GM19452 (cell line): Measurements from ENCODE around the gene DNAJC13.

ENCODE experiments used
- ATAC-seq: cut with Tn5 transposase; IDR thresholded peaks from one replicate; pipeline ENCODE4 v1.9.1; 2021; ENCODE audit not compliant: unreplicated experiment

The DNAJC13 gene

GRCh38 chr3:132404276-132404675 is 13.0 kb upstream of the DNAJC13 start:
- no peak for ATAC-seq

GRCh38 chr3:132405188-132405587 is 12.1 kb upstream of the DNAJC13 start:
- no peak for ATAC-seq

GRCh38 chr3:132405609-132406299 is 11.5 kb upstream of the DNAJC13 start:
- ATAC-seq = no peak

GRCh38 chr3:132406587-132406986 is 10.7 kb upstream of the DNAJC13 start:
- ATAC-seq = no peak

GRCh38 chr3:132407025-132407424 is 10.3 kb upstream of the DNAJC13 start:
- no peak for ATAC-seq

- no peak for ATAC-seq
These were observed 2.5 kb upstream of the DNAJC13 start for GRCh38 chr3:132414841-132415240.

- no peak for ATAC-seq
These were observed 1.1 kb upstream of the DNAJC13 start for GRCh38 chr3:132416161-132416560.

GRCh38 chr3:132417695-132418411 is 551 bp downstream of the DNAJC13 start:
- peak; percentile 44 for ATAC-seq

GRCh38 chr3:132418916-132419315 is 1.6 kb downstream of the DNAJC13 start:
- no peak for ATAC-seq

GRCh38 chr3:132421832-132422231 is 4.5 kb downstream of the DNAJC13 start:
- ATAC-seq = no peak

- ATAC-seq = no peak
These were observed 5.2 kb downstream of the DNAJC13 start for GRCh38 chr3:132422531-132422930.

GRCh38 chr3:132432639-132433038 is 15.3 kb downstream of the DNAJC13 start:
- ATAC-seq = no peak

GRCh38 chr3:132433121-132433520 is 15.8 kb downstream of the DNAJC13 start:
- no peak for ATAC-seq

- ATAC-seq = no peak
These were observed 18.1 kb downstream of the DNAJC13 start for GRCh38 chr3:132435224-132435910.

GRCh38 chr3:132435911-132436425 is 18.7 kb downstream of the DNAJC13 start:
- no peak for ATAC-seq

GRCh38 chr3:132443421-132443820 is 26.1 kb downstream of the DNAJC13 start:
- ATAC-seq = no peak

- no peak for ATAC-seq
These were observed 27.1 kb downstream of the DNAJC13 start for GRCh38 chr3:132444383-132444782.

- ATAC-seq = no peak
These were observed 28.5 kb downstream of the DNAJC13 start for GRCh38 chr3:132445817-132446216.

GRCh38 chr3:132448216-132448961 is 31.1 kb downstream of the DNAJC13 start:
- no peak for ATAC-seq

- no peak for ATAC-seq
These were observed 38.8 kb downstream of the DNAJC13 start for GRCh38 chr3:132456136-132456535.

GRCh38 chr3:132456571-132456970 is 39.3 kb downstream of the DNAJC13 start:
- ATAC-seq = no peak
